K562 (cell line): ENCODE data around the gene ENSA. TPM values are rescaled to one million over a fixed set of nuclear protein-coding genes. Genes with fewer than 3 reads are reported as not detected.
A peak's percentile ranks its signal among the peaks of the same experiment; 100 is the strongest.

Experiments
- CCAR2 ChIP-seq: fragments of 200-400 bp; formaldehyde crosslinking; IDR thresholded peaks from 2 replicates; pipeline ENCODE4 v1.6.1; 2017; ENCODE audit warnings: mild to moderate bottlenecking, low read depth, low read length
- DNMT1 ChIP-seq: fragments of 450-650 bp; IDR thresholded peaks from 2 replicates; pipeline ENCODE4 v1.6.1; 2016; ENCODE audit warnings: antibody characterized with exemption, mild to moderate bottlenecking
- FOXJ3 ChIP-seq: sonication (generic); formaldehyde crosslinking; IDR thresholded peaks from 2 replicates; pipeline ENCODE4 v1.4.0; 2020; ENCODE audit warnings: mild to moderate bottlenecking, missing genetic modification reagents
- FOXP1 ChIP-seq: sonication (generic); formaldehyde crosslinking; IDR thresholded peaks from 2 replicates; pipeline ENCODE4 v1.8.0; 2022; ENCODE audit warnings: mild to moderate bottlenecking, missing genetic modification reagents
- MAZ ChIP-seq, 2 experiments: fragments of 450-650 bp in 1 of 2; sonication (generic) in 1 of 2; formaldehyde crosslinking; IDR thresholded peaks in 1 of 2; conservative IDR thresholded peaks in 1 of 2; 2 replicates each; pipeline versions ENCODE4 v1.4.0 to v1.5.0; 2020; ENCODE audit warnings: mild to moderate bottlenecking in 1 of 2, missing genetic modification reagents in 1 of 2
- MCM2 ChIP-seq: fragments of 450-650 bp; IDR thresholded peaks from 2 replicates; pipeline ENCODE4 v1.6.1; 2017; ENCODE audit warnings: low read depth, mild to moderate bottlenecking
- MEF2D ChIP-seq: conservative IDR thresholded peaks from 2 replicates; pipeline ENCODE4 v1.6.1; 2016; ENCODE audit warnings: low read depth, missing genetic modification characterization, missing compliant biosample characterization
- MTA1 ChIP-seq: fragments of 450-650 bp; IDR thresholded peaks from 2 replicates; pipeline ENCODE4 v1.6.1; 2017; ENCODE audit warnings: borderline replicate concordance
- NFIX ChIP-seq: fragments of 250-450 bp; sonication (Bioruptor Pico); IDR thresholded peaks from 2 replicates; pipeline ENCODE4 v1.4.0; 2020; ENCODE audit warnings: low read depth, mild to moderate bottlenecking, moderate library complexity
- RBM39 ChIP-seq: fragments of 200-400 bp; formaldehyde crosslinking; optimal IDR thresholded peaks from 2 replicates; pipeline ENCODE3; 2018; ENCODE audit warnings: low read depth, low read length
- RUNX1 ChIP-seq: sonication (generic); IDR thresholded peaks from 2 replicates; pipeline ENCODE4 v1.6.1; 2016; ENCODE audit warnings: antibody characterized with exemption, low read depth
- SP2 ChIP-seq: IDR thresholded peaks from 2 replicates; pipeline ENCODE4 v1.6.1; 2011; ENCODE audit warnings: mild to moderate bottlenecking, low read depth, low read length, moderate library complexity; ENCODE audit not compliant: poor library complexity, severe bottlenecking; ENCODE audit errors: extremely low read depth
- ZKSCAN3 ChIP-seq: fragments of 250-450 bp; sonication (Bioruptor Pico); IDR thresholded peaks from 2 replicates; pipeline ENCODE4 v1.4.0; 2020
- ZNF584 ChIP-seq: fragments of 200-800 bp; sonication (Bioruptor generic); IDR thresholded peaks from 2 replicates; pipeline ENCODE4 v1.6.1; 2016; ENCODE audit warnings: low read depth, mild to moderate bottlenecking, missing genetic modification characterization, missing compliant biosample characterization
- polyA plus RNA-seq, 8 experiments: library from polyadenylated mRNA; depleted of rRNA in 4 of 8; stranded (reverse) in 5 of 8; unstranded in 3 of 8; fragments of >200 nt; fragmentation: Nextera tagmentation in 2 of 8; fragmentation: Illumina TruSeq in 1 of 8; extraction: Ambion mirVana in 2 of 8; extraction: Trizol in 1 of 8; gene quantifications; 2 replicates each; pipeline versions ENCODE4 v1.2.1 to v1.2.3, GENCODE V29; 2011 to 2014; ENCODE audit warnings: inconsistent platforms in 1 of 8, missing spikeins in 1 of 8
- total RNA-seq, 7 experiments: library from RNA; depleted of rRNA in 6 of 7; stranded (reverse); fragments of >200 nt in 6 of 7; fragmentation: Illumina TruSeq in 2 of 7; extraction: Trizol in 2 of 7; gene quantifications; 2 replicates each; pipeline versions ENCODE4 v1.2.1 to v1.2.3, GENCODE V29; 2011 to 2021; ENCODE audit warnings: low replicate concordance in 1 of 7
- TF ChIP-seq, protein P1 (sequence below): IDR thresholded peaks from 2 replicates; pipeline ENCODE4 v1.6.1; 2011; ENCODE audit warnings: borderline replicate concordance, low read depth, mild to moderate bottlenecking, moderate library complexity, low read length; ENCODE audit not compliant: insufficient read depth, poor library complexity, severe bottlenecking
- TF ChIP-seq, protein P2 (sequence below), 2 experiments: IDR thresholded peaks; 2 replicates each; pipeline ENCODE4 v1.6.1; 2011; ENCODE audit warnings: borderline replicate concordance in 1 of 2, control low read depth in 1 of 2, low read depth in 1 of 2, low read length in 1 of 2, mild to moderate bottlenecking in 1 of 2, mixed read lengths in 1 of 2, moderate library complexity in 1 of 2; ENCODE audit not compliant: insufficient read depth in 1 of 2, insufficient read length in 1 of 2, poor library complexity in 1 of 2, severe bottlenecking in 1 of 2; ENCODE audit errors: extremely low read depth in 1 of 2
- TF ChIP-seq, protein P3 (sequence below): fragments of 450-650 bp; formaldehyde crosslinking; IDR thresholded peaks from 2 replicates; pipeline ENCODE4 v1.4.0; 2020; ENCODE audit warnings: mild to moderate bottlenecking, moderate library complexity
- TF ChIP-seq, protein P4 (sequence below), 2 experiments: fragments of 450-650 bp; IDR thresholded peaks; 2 replicates each; pipeline ENCODE4 v1.6.1; 2016
- TF ChIP-seq, protein P5 (sequence below): fragments of 250-450 bp; sonication (Bioruptor Pico); IDR thresholded peaks from 2 replicates; pipeline ENCODE4 v1.8.0; 2021; ENCODE audit warnings: moderate library complexity, mild to moderate bottlenecking, inconsistent platforms

ENSA gene
- total and polyA plus RNA-seq, 9 of the 15 experiments (the other 6 are each of a cell fraction or from before 2014, with no cell fraction given) = 68.1 to 605 (median 188) TPM

DNA sequence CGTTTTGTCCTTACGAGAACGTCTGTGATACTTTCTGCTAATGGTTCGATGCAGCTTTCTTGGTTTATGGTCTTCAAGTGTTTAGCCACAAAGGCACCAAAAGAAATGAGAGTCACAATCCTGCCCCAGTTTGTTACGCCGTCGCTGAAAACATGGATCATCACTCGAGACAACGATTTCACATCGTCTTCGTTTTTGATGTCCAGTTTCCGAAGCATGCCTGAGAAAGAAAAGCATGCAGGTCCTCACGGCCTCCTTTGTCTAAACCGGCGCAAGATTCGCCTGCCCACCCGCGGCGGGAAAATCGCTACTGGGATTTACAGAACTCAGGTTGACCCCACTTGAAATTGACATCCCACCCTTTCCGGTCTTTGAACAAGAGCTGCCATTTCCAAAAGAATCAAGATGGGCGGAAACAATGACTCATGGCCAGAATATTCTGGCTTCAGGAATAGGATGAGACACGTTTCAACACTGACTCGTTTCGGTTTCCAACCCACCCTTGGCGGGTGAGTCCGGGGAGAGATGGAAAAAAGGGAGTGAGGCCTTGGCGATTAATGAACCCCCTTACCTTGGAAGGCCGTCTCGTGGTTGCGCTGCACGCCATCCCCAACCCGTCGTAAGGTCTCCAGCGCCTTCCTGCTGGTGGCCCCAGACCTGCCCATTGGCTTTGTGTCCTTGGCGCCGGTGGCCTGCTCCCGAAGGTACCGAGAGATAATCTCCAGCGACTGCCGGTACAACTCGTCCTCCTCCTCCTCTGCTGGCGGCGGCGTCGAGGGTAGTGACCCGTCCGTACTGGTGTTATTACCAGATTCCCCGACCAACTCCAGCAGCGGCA, 50.9 kb downstream of the ENSA start (continued):
- TF ChIP-seq, protein P1, sequence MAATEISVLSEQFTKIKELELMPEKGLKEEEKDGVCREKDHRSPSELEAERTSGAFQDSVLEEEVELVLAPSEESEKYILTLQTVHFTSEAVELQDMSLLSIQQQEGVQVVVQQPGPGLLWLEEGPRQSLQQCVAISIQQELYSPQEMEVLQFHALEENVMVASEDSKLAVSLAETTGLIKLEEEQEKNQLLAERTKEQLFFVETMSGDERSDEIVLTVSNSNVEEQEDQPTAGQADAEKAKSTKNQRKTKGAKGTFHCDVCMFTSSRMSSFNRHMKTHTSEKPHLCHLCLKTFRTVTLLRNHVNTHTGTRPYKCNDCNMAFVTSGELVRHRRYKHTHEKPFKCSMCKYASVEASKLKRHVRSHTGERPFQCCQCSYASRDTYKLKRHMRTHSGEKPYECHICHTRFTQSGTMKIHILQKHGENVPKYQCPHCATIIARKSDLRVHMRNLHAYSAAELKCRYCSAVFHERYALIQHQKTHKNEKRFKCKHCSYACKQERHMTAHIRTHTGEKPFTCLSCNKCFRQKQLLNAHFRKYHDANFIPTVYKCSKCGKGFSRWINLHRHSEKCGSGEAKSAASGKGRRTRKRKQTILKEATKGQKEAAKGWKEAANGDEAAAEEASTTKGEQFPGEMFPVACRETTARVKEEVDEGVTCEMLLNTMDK = no peak
- TF ChIP-seq, protein P2, sequence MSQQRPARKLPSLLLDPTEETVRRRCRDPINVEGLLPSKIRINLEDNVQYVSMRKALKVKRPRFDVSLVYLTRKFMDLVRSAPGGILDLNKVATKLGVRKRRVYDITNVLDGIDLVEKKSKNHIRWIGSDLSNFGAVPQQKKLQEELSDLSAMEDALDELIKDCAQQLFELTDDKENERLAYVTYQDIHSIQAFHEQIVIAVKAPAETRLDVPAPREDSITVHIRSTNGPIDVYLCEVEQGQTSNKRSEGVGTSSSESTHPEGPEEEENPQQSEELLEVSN (IDR thresholded peaks at IDR 0.05; ENCODE audit: borderline replicate concordance in 1 of 2, extremely low read depth in 1 of 2, insufficient read depth in 1 of 2, insufficient read length in 1 of 2, low read depth in 1 of 2, low read length in 1 of 2, poor library complexity in 1 of 2, severe bottlenecking in 1 of 2) = no peak
- TF ChIP-seq RBM39 (no peak), RUNX1 (no peak), MAZ (CRISPR knock-in tag; conservative IDR thresholded peaks at IDR 0.05 in 1 of 2, IDR thresholded peaks at IDR 0.05 in 1 of 2) (no peak; a peak in 1 of 4 replicates), MCM2 (no peak), NFIX (CRISPR knock-in tag) (no peak), ZKSCAN3 (no peak), DNMT1 (no peak), MTA1 (no peak), SP2 (no peak), FOXP1 (CRISPR knock-in tag) (0 out of 2 replicates have a peak, but pooled peaks have one; percentile 7), CCAR2 (no peak), MEF2D (tag) (no peak), ZNF584 (CRISPR knock-in tag) (no peak), FOXJ3 (no peak)
- TF ChIP-seq, protein P3, sequence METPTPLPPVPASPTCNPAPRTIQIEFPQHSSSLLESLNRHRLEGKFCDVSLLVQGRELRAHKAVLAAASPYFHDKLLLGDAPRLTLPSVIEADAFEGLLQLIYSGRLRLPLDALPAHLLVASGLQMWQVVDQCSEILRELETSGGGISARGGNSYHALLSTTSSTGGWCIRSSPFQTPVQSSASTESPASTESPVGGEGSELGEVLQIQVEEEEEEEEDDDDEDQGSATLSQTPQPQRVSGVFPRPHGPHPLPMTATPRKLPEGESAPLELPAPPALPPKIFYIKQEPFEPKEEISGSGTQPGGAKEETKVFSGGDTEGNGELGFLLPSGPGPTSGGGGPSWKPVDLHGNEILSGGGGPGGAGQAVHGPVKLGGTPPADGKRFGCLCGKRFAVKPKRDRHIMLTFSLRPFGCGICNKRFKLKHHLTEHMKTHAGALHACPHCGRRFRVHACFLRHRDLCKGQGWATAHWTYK = no peak
- TF ChIP-seq, protein P4, sequence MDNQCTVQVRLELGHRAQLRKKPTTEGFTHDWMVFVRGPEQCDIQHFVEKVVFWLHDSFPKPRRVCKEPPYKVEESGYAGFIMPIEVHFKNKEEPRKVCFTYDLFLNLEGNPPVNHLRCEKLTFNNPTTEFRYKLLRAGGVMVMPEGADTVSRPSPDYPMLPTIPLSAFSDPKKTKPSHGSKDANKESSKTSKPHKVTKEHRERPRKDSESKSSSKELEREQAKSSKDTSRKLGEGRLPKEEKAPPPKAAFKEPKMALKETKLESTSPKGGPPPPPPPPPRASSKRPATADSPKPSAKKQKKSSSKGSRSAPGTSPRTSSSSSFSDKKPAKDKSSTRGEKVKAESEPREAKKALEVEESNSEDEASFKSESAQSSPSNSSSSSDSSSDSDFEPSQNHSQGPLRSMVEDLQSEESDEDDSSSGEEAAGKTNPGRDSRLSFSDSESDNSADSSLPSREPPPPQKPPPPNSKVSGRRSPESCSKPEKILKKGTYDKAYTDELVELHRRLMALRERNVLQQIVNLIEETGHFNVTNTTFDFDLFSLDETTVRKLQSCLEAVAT (IDR thresholded peaks at IDR 0.05) = peak; percentile 70 to 78
- TF ChIP-seq, protein P5, sequence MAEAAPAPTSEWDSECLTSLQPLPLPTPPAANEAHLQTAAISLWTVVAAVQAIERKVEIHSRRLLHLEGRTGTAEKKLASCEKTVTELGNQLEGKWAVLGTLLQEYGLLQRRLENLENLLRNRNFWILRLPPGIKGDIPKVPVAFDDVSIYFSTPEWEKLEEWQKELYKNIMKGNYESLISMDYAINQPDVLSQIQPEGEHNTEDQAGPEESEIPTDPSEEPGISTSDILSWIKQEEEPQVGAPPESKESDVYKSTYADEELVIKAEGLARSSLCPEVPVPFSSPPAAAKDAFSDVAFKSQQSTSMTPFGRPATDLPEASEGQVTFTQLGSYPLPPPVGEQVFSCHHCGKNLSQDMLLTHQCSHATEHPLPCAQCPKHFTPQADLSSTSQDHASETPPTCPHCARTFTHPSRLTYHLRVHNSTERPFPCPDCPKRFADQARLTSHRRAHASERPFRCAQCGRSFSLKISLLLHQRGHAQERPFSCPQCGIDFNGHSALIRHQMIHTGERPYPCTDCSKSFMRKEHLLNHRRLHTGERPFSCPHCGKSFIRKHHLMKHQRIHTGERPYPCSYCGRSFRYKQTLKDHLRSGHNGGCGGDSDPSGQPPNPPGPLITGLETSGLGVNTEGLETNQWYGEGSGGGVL (CRISPR knock-in tag) = no peak
